ENCODE data around the gene NCK2. TPM values are rescaled to one million over a fixed set of nuclear protein-coding genes. Genes with fewer than 3 reads are reported as not detected.

The NCK2 gene
- polyA plus RNA-seq, 3 donors, result 2.5 to 18.2 (median 7.6) TPM

- Histone ChIP-seq H3K27ac (ENCODE audit: low read depth in 1 of 2, low read length in 2 of 2) (no peak overlapping the region), H3K27me3 (ENCODE audit: control insufficient read depth in 2 of 2, insufficient read depth in 2 of 2, low read length in 2 of 2) (no peaks in the 10 kb centered on the region), H3K36me3 (replicated peaks in 1 of 2; ENCODE audit: control insufficient read depth in 1 of 2, insufficient read depth in 2 of 2, low read length in 2 of 2) (no peaks in the 10 kb centered on the region), H3K4me3 (replicated peaks in 1 of 3; ENCODE audit: low read depth in 2 of 3, low read length in 3 of 3) (no peak overlapping the region), H2AFZ (ENCODE audit: insufficient read depth, low read depth, low read length, poor library complexity, severe bottlenecking) (no peak overlapping the region), H3K4me2 (replicated peaks; ENCODE audit: extremely low read depth, low read length, poor library complexity, severe bottlenecking) (no peak overlapping the region), H3K4me1 (ENCODE audit: control insufficient read depth in 1 of 2, insufficient read depth in 2 of 2, low read length in 2 of 2) (no peaks in the 10 kb centered on the region), H3K9me3 (replicated peaks in 1 of 2; ENCODE audit: control insufficient read depth in 1 of 2, insufficient read depth in 1 of 2, low read length in 2 of 2) (no peaks in the 10 kb centered on the region), H3K9ac (ENCODE audit: insufficient read depth, low read length, poor library complexity, severe bottlenecking) (no peak overlapping the region), H4K20me1 (ENCODE audit: insufficient read depth, low read length) (peaks cover 11% of the 10 kb centered on the region), H3K79me2 (ENCODE audit: insufficient read depth, low read length) (peaks cover 6% of the 10 kb centered on the region)
- peaks cover 18 to 36% of the 10 kb centered on the region in 2 donors for H3K36me3 Mint-ChIP-seq
- no peaks in the 10 kb centered on the region for H3K9me3 Mint-ChIP-seq
- 100% methylated on average over 4 of the region's 7 CpGs for WGBS (ENCODE audit: insufficient coverage)
- TF ChIP-seq CTCF (IDR thresholded peaks at IDR 0.05), result no peak
- intact Hi-C loops (cut with micrococcal nuclease), result no loop called here
- no peak for DNase-seq
- no peaks in the 10 kb centered on the region for H3K27me3 Mint-ChIP-seq (ENCODE audit: low read depth in 3 of 3)
- H3K4me1 Mint-ChIP-seq, result no peaks in the 10 kb centered on the region
- no peak overlapping the region for H3K4me3 Mint-ChIP-seq
- peak overlapping the region in 1 of 7 donors; percentile 29 for H3K27ac Mint-ChIP-seq
Measured at GRCh38 chr2:105867587-105867986, 122.9 kb downstream of the NCK2 start.

GRCh38 chr2:105868060-105868459, 123.3 kb downstream of the NCK2 start:
- intact Hi-C loops (cut with micrococcal nuclease), result no loop called here

More at GRCh38 chr2:105868060-105868459, 123.3 kb downstream of the NCK2 start:
- Mint-ChIP-seq H3K9me3 (no peaks in the 10 kb centered on the region), H3K27me3 (ENCODE audit: low read depth in 3 of 3) (no peaks in the 10 kb centered on the region), H3K4me3 (no peak overlapping the region), H3K36me3 (peaks cover 17 to 36% of the 10 kb centered on the region in 2 donors), H3K4me1 (peaks cover 3% of the 10 kb centered on the region), H3K27ac (peak overlapping the region in 3 of 7 donors; percentile 1 to 48 (median 36))
- TF ChIP-seq CTCF (IDR thresholded peaks at IDR 0.05), result no peak
- H3K4me3 ChIP-seq (replicated peaks in 1 of 3; ENCODE audit: low read depth in 2 of 3, low read length in 3 of 3), result no peak overlapping the region
- H3K79me2 ChIP-seq (ENCODE audit: insufficient read depth, low read length), result peaks cover 6% of the 10 kb centered on the region
- 53% methylated on average over 4 of the region's 6 CpGs for WGBS (ENCODE audit: insufficient coverage)
- DNase-seq, result peak in 1 of 3 donors; percentile 35
- no peaks in the 10 kb centered on the region for H3K27me3 ChIP-seq (ENCODE audit: control insufficient read depth in 2 of 2, insufficient read depth in 2 of 2, low read length in 2 of 2)
- no peaks in the 10 kb centered on the region for H3K36me3 ChIP-seq (replicated peaks in 1 of 2; ENCODE audit: control insufficient read depth in 1 of 2, insufficient read depth in 2 of 2, low read length in 2 of 2)
- no peak overlapping the region for H3K9ac ChIP-seq (ENCODE audit: insufficient read depth, low read length, poor library complexity, severe bottlenecking)
- H3K9me3 ChIP-seq (replicated peaks in 1 of 2; ENCODE audit: control insufficient read depth in 1 of 2, insufficient read depth in 1 of 2, low read length in 2 of 2), result no peaks in the 10 kb centered on the region
- no peak overlapping the region for H2AFZ ChIP-seq (ENCODE audit: insufficient read depth, low read depth, low read length, poor library complexity, severe bottlenecking)
- no peak overlapping the region for H3K27ac ChIP-seq (ENCODE audit: low read depth in 1 of 2, low read length in 2 of 2)
- H3K4me2 ChIP-seq (replicated peaks; ENCODE audit: extremely low read depth, low read length, poor library complexity, severe bottlenecking), result no peak overlapping the region
- H4K20me1 ChIP-seq (ENCODE audit: insufficient read depth, low read length), result peaks cover 11% of the 10 kb centered on the region
- H3K4me1 ChIP-seq (ENCODE audit: control insufficient read depth in 1 of 2, insufficient read depth in 2 of 2, low read length in 2 of 2), result peaks cover 0 to 1% of the 10 kb centered on the region in 2 donors

All from CD14-positive monocyte (primary cell).